Stomach smooth muscle (tissue), 2 donors: ENCODE data around the gene GET4.

ENCODE experiments used
- H3K27ac ChIP-seq: one replicate; pipeline ENCODE4 v1.7.0; 2013; ENCODE audit warnings: mild to moderate bottlenecking, low read length, inconsistent platforms
- H3K27me3 ChIP-seq, 2 donors: one replicate each; pipeline ENCODE4 v1.7.0; 2013; ENCODE audit warnings: low read length in 2 of 2; ENCODE audit not compliant: insufficient read depth in 2 of 2, control insufficient read depth in 1 of 2
- H3K36me3 ChIP-seq, 2 donors: one replicate each; pipeline ENCODE4 v1.7.0; 2013; ENCODE audit warnings: low read length in 2 of 2; ENCODE audit not compliant: control insufficient read depth in 2 of 2, insufficient read depth in 2 of 2
- H3K4me1 ChIP-seq: one replicate; pipeline ENCODE4 v1.7.0; 2013; ENCODE audit warnings: low read length; ENCODE audit not compliant: control insufficient read depth, insufficient read depth
- H3K4me3 ChIP-seq, 2 donors: one replicate each; pipeline ENCODE4 v1.7.0; 2013; ENCODE audit warnings: low read length in 2 of 2
- H3K9ac ChIP-seq, 2 donors: one replicate each; pipeline ENCODE4 v1.7.0; 2013; ENCODE audit warnings: low read length in 2 of 2, mild to moderate bottlenecking in 1 of 2
- H3K9me3 ChIP-seq, 2 donors: one replicate each; pipeline ENCODE4 v1.7.0; 2013; ENCODE audit warnings: low read length in 2 of 2; ENCODE audit not compliant: control insufficient read depth in 2 of 2
- donor health status: healthy.
- donor health status: Pancreatic carcinoma.

The GET4 gene

DNA sequence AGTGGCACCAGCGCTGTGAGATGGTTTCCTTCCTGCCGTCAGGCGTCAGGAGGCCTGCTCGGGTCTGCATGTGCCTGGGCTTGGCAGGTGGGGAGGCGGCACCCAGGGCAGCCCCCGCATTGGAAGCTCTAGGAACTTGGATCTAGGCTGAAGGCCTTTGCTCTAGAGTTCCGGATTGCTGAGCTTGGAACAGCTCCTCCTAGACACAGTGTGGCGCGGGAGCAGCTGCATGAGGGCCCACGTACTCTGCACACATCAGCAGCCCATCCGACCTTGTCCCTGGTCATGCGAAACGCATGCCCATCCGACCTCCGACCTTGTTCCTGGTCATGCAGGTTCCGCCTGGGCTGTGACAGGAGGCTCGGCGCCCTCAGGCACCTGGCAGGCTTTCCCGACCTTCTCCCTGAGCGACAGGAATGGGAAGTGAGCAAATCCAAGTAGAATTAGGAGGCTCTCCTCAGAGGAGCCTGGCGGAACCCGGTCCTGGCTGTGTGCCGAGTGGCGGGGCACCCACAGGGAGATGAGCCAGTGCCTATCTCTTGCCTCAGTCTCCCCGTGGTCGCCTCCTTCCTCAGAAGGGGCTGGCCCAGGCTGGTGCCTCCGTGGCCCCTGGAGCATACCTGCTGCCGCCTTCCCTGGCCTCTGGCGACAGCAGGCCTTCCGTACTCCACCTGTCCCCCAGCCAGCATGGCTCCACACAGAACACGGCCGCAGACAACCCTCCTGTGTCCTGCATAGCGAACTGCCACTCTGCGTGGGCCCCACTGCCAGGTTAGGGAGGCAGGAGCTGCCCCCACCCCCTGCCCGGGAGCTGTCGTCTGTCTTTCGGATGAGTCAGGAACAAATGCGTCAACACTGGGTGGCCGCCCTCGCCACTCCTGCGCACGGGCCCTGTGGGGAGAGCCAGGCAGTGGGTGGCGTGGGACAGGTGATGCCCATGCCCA is 12.0 kb downstream of the GET4 start:
- Histone ChIP-seq H3K4me3 (no peak overlapping the region), H3K9ac (no peak overlapping the region), H3K9me3 (no peaks in the 10 kb centered on the region), H3K27ac (no peak overlapping the region), H3K27me3 (no peaks in the 10 kb centered on the region), H3K36me3 (peaks cover 35 to 50% of the 10 kb centered on the region in 2 donors), H3K4me1 (peaks cover 14% of the 10 kb centered on the region)

DNA sequence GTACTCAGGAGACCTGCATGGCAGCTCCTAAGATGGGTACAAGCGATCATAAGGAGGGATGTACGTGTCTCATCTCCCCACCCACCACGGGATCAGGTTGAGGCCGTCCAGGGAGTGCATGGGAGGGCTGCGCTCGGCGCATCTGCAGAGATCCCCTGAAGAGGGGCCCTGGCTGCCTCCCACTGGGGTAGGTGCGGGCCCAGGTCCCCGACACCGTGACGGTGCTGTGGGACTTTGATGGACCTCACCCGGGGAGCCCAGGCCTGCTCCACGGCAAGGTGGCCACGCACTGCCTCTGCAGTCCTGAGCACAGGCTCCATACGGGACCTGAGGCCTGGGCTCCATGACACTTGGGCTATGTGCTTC is 12.7 kb downstream of the GET4 start:
- no peak overlapping the region for H3K27ac ChIP-seq
- no peaks in the 10 kb centered on the region for H3K27me3 ChIP-seq
- H3K4me1 ChIP-seq = peaks cover 9% of the 10 kb centered on the region
- no peak overlapping the region for H3K9ac ChIP-seq
- H3K36me3 ChIP-seq = peaks cover 40 to 54% of the 10 kb centered on the region in 2 donors
- H3K4me3 ChIP-seq = no peak overlapping the region
- H3K9me3 ChIP-seq = no peaks in the 10 kb centered on the region

DNA sequence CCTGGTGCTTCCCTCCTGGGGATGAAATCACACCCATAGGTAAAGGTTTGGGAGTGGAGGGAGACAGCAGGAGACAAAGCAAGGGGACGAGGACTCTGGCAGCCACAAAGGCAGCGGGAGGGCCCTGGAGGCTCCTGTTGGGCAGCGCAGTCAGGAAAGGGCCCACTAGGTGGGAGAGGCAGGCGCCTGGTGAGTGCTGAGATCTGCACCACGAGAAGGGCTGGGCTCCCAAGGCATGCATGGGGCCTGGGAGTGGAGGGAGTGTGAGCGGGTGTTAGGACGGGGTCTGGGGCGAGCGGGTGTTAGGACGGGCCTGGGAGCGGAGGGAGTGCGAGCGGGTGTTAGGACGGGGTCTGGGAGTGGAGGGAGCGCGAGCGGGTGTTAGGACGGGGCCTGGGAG is 13.0 kb downstream of the GET4 start:
- H3K27ac ChIP-seq = no peak overlapping the region
- peaks cover 42 to 57% of the 10 kb centered on the region in 2 donors for H3K36me3 ChIP-seq
- no peak overlapping the region for H3K4me3 ChIP-seq

DNA sequence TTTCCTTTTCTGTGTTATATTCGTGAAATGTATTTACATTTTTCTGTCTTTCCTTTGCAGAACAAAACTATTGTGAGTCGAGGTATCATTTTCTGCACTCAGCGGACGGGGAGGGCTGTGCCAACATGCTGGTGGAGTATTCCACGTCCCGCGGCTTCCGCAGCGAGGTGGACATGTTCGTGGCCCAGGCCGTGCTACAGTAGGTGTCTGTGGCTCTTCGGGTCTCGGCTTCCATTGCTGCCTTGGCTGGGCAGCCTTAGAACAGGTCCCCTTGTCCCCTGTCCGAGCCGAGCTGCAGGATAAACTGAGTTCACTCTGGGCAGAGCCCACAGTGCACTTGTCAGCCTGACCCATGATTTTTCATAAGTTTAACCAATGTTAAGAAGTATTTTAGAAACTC is 14.5 kb downstream of the GET4 start:
- H3K9ac ChIP-seq = no peak overlapping the region
- H3K27ac ChIP-seq = no peak overlapping the region
- no peaks in the 10 kb centered on the region for H3K27me3 ChIP-seq
- no peaks in the 10 kb centered on the region for H3K4me1 ChIP-seq
- no peaks in the 10 kb centered on the region for H3K9me3 ChIP-seq
- H3K36me3 ChIP-seq = peaks cover 57 to 67% of the 10 kb centered on the region in 2 donors
- no peak overlapping the region for H3K4me3 ChIP-seq

More for the DNA sequence above, 13.0 kb downstream of the GET4 start:
- Histone ChIP-seq H3K9ac (no peak overlapping the region), H3K4me1 (peaks cover 5% of the 10 kb centered on the region), H3K27me3 (no peaks in the 10 kb centered on the region), H3K9me3 (no peaks in the 10 kb centered on the region)

DNA sequence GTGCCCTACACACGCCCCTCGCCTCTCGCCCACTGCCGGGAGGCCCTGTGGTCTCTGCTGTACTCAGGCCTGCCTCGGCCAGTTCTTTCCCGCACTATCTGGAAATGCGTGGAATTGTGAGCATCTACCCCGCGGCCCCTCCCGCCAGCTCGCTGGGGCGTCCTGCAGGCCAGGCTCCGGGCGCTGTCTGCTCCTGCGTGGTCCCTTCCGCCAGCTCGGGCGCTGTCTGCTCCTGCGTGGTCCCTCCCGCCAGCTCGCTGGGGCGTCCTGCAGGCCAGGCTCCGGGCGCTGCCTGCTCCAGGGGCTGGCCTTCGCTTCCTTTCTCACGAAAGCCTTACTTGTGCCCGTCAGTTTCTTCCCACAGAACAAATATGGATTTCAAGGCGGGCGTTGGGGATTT is 14.9 kb downstream of the GET4 start:
- no peak overlapping the region for H3K27ac ChIP-seq
- peaks cover 61 to 67% of the 10 kb centered on the region in 2 donors for H3K36me3 ChIP-seq
- no peaks in the 10 kb centered on the region for H3K27me3 ChIP-seq
- H3K4me3 ChIP-seq = no peak overlapping the region
- no peak overlapping the region for H3K9ac ChIP-seq
- H3K4me1 ChIP-seq = no peaks in the 10 kb centered on the region
- H3K9me3 ChIP-seq = no peaks in the 10 kb centered on the region

DNA sequence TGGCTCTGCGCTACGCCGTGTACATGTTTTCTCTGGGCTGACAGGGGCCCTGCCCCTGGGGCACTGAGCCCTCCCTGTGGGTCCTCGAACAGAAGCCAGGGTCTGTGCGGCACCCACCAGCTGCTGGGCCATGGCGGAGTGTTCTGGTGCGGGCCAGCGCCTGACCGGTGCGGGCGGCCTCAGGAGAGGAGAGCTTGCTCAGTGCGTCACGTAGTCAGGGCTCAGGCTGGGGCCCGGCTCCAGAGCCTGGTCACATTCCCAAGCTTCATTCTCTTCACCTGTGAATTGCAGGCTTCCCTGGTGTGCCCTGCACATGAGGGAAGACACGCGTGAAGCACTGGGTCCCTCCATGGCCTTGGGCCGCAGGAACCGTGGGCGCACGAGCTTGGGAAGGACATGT is 15.5 kb downstream of the GET4 start:
- no peak overlapping the region for H3K27ac ChIP-seq
- no peak overlapping the region for H3K4me3 ChIP-seq
- no peak overlapping the region for H3K9ac ChIP-seq
- H3K9me3 ChIP-seq = no peaks in the 10 kb centered on the region
- H3K36me3 ChIP-seq = peaks cover 63 to 64% of the 10 kb centered on the region in 2 donors
- H3K27me3 ChIP-seq = no peaks in the 10 kb centered on the region
- no peaks in the 10 kb centered on the region for H3K4me1 ChIP-seq

DNA sequence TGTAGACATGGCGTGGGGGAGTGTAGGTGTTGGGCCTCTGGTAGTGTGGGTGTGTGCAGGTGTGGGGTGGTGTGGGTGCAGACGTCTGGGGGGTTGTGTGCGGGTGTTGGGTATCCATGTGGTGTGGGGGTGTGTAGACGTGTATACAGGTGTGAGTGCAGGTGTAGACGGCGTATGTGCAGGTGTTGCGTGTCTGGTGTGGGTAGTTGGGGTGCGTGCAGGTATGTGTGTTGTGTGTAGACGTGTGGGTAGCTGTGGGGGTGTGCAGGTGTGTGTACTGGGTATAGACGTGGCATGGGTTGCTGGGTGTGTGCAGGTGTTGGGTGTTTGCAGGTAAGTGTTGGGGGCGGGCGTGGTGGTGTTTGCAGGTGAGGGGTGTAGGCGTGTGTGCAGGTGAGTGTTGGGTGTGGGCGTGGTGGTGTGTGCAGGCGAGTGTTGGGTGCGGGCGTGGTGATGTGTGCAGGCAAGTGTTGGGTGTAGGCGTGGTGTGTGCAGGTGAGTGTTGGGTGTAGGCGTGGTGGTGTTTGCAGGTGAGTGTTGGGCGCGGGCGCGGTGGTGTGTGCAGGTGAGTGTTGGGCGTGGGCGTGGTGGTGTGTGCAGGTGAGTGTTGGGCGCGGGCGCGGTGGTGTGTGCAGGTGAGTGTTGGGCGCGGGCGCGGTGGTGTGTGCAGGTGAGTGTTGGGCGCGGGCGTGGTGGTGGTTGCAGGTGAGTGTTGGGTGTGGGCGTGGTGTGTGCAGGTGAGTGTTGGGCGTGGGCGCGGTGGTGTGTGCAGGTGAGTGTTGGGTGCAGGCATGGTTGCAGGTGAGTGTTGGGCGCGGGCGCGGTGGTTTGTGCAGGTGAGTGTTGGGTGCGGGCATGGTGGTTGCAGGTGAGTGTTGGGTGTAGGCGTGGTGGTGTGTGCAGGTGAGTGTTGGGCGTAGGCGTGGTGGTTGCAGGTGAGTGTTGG is 16.6 kb downstream of the GET4 start:
- H3K4me3 ChIP-seq = no peak overlapping the region
- H3K27me3 ChIP-seq = no peaks in the 10 kb centered on the region
- H3K9me3 ChIP-seq = no peaks in the 10 kb centered on the region
- H3K4me1 ChIP-seq = peaks cover 5% of the 10 kb centered on the region
- H3K27ac ChIP-seq = no peak overlapping the region
- peaks cover 57 to 63% of the 10 kb centered on the region in 2 donors for H3K36me3 ChIP-seq
- H3K9ac ChIP-seq = no peak overlapping the region

DNA sequence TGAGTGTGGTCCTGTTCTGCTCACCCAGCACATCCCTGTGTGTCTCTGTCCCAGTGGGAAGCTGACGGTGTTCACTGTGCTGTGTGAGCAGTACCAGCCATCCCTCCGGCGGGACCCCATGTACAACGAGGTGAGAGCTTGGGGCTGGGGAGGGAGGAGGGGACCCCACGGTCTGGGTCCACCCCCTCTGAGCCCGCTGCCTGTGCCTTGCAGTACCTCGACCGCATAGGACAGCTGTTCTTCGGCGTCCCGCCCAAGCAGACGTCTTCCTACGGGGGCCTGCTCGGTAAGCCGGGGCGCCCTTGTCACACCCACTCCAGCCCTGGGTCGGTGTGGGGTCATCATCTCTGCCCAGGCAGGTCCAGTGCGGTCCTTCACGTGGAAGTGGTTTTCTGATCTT is 17.3 kb downstream of the GET4 start:
- no peak overlapping the region for H3K4me3 ChIP-seq
- H3K27me3 ChIP-seq = no peaks in the 10 kb centered on the region
- H3K36me3 ChIP-seq = peaks cover 50 to 58% of the 10 kb centered on the region in 2 donors
- H3K27ac ChIP-seq = no peak overlapping the region
- no peaks in the 10 kb centered on the region for H3K9me3 ChIP-seq
- peaks cover 5% of the 10 kb centered on the region for H3K4me1 ChIP-seq
- no peak overlapping the region for H3K9ac ChIP-seq

DNA sequence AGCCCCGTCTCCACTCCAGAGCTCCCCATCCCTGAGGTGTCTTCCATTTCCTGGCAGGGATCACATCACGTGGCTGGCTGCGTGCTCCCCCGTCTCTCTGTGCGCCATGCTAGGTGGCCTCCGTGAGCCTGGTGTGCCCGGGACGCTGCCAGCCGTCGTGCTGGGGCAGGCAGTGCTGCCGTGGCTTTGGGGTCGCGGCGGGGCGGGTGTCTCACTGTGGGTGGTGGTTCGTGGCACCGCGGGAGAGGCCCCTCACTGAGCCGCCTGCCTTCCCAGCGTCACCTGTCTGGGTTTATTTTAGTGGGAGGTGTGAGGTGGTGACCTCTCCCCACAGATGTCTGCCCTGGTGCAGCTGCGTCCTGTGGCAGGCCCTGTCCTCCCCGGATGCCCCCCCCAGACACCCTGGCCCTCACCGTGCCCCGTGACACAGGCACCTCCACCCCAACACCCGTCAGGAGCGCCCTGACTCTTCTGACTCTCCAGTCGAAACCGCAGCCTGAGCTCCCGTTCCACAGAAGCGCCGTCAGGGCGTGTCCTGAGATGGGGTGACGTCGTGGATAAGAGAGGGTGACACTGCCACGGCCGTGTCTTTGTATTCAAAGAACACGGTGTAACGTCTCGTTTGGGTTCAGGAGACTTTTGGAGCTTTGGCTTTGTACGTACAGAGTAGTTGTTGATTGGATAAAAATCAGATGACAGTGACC is 18.0 kb downstream of the GET4 start:
- H3K27me3 ChIP-seq = no peaks in the 10 kb centered on the region
- H3K27ac ChIP-seq = no peak overlapping the region
- H3K4me1 ChIP-seq = peaks cover 5% of the 10 kb centered on the region
- H3K9me3 ChIP-seq = no peaks in the 10 kb centered on the region
- H3K9ac ChIP-seq = no peak overlapping the region
- H3K4me3 ChIP-seq = no peak overlapping the region
- H3K36me3 ChIP-seq = peaks cover 46 to 55% of the 10 kb centered on the region in 2 donors

DNA sequence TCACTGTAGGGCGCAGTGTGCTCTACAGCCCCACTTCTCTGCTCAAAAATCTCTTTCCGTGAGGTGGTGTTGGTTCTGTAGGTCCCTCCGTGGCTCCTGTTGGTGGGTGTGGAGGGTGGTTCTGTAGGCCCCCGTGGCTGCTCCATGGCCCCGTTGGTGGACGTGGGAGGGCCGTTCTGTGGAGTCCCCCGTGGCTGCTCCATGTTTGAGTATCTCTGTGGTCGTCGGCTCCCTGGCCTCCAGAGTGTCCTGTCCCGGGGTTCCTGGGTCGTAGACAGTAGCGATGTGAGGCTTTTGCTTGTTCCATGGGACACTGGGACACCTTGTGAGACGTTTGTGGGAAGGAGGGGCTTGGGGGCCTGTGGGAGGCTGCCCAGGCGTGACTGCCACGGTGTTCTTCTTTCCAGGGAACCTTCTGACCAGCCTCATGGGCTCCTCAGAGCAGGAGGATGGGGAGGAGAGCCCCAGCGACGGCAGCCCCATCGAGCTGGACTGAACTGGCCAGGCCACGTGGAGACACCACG is 18.6 kb downstream of the GET4 start:
- no peaks in the 10 kb centered on the region for H3K9me3 ChIP-seq
- H3K4me1 ChIP-seq = peaks cover 5% of the 10 kb centered on the region
- H3K36me3 ChIP-seq = peaks cover 46 to 55% of the 10 kb centered on the region in 2 donors
- no peak overlapping the region for H3K27ac ChIP-seq
- H3K9ac ChIP-seq = no peak overlapping the region
- H3K4me3 ChIP-seq = no peak overlapping the region
- H3K27me3 ChIP-seq = no peaks in the 10 kb centered on the region
